Measurements from ENCODE around the gene STUM. TPM values are rescaled to one million over a fixed set of nuclear protein-coding genes. Genes with fewer than 3 reads are reported as not detected.

Gene STUM
- total RNA-seq, 1 experiment from 2014 or later: 0.03 TPM

DNA sequence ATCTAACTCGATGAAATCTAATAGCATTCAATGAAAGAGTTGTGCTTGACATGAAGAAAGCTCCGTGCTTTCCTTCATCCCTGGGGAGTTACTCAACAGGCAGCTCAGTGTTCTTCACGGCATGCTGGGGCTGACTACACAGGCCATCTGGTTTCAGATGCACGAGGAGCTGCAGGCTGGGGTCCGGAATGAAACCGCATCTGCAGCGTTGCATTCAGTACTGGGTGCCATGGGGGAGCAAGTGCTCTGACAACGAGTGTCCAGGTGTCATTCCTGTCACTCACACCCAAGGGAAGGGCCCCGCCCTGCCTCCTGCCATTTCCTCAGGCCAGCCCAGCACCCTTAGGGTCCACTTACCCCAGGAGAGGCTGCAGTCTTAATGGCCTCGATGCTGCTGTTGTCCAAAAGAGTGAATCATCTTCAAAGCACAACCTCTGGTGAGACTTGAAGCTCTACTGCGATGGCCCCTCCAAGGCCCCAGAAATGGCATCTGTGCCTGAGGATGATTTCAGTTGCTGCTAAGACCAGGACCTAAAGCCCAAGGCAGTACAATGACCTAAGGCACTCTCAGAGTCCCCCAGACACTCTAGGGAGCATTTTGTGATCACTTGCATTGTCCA, 61.4 kb downstream of the STUM start:
- TF ChIP-seq, protein P1, sequence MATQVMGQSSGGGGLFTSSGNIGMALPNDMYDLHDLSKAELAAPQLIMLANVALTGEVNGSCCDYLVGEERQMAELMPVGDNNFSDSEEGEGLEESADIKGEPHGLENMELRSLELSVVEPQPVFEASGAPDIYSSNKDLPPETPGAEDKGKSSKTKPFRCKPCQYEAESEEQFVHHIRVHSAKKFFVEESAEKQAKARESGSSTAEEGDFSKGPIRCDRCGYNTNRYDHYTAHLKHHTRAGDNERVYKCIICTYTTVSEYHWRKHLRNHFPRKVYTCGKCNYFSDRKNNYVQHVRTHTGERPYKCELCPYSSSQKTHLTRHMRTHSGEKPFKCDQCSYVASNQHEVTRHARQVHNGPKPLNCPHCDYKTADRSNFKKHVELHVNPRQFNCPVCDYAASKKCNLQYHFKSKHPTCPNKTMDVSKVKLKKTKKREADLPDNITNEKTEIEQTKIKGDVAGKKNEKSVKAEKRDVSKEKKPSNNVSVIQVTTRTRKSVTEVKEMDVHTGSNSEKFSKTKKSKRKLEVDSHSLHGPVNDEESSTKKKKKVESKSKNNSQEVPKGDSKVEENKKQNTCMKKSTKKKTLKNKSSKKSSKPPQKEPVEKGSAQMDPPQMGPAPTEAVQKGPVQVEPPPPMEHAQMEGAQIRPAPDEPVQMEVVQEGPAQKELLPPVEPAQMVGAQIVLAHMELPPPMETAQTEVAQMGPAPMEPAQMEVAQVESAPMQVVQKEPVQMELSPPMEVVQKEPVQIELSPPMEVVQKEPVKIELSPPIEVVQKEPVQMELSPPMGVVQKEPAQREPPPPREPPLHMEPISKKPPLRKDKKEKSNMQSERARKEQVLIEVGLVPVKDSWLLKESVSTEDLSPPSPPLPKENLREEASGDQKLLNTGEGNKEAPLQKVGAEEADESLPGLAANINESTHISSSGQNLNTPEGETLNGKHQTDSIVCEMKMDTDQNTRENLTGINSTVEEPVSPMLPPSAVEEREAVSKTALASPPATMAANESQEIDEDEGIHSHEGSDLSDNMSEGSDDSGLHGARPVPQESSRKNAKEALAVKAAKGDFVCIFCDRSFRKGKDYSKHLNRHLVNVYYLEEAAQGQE (IDR thresholded peaks at IDR 0.05; ENCODE audit: insufficient read depth in 1 of 2, low read depth in 2 of 2, low read length in 1 of 2): no peak
- TF ChIP-seq TCF7L2 (IDR thresholded peaks at IDR 0.05; ENCODE audit: low read depth, low read length) (no peak), SIN3A (IDR thresholded peaks at IDR 0.05; ENCODE audit: borderline replicate concordance, insufficient read depth, low read depth, low read length) (no peak), POLR2AphosphoS5 (IDR thresholded peaks at IDR 0.05; ENCODE audit: low read depth, low read length) (no peak)
- TF ChIP-seq, protein P2, sequence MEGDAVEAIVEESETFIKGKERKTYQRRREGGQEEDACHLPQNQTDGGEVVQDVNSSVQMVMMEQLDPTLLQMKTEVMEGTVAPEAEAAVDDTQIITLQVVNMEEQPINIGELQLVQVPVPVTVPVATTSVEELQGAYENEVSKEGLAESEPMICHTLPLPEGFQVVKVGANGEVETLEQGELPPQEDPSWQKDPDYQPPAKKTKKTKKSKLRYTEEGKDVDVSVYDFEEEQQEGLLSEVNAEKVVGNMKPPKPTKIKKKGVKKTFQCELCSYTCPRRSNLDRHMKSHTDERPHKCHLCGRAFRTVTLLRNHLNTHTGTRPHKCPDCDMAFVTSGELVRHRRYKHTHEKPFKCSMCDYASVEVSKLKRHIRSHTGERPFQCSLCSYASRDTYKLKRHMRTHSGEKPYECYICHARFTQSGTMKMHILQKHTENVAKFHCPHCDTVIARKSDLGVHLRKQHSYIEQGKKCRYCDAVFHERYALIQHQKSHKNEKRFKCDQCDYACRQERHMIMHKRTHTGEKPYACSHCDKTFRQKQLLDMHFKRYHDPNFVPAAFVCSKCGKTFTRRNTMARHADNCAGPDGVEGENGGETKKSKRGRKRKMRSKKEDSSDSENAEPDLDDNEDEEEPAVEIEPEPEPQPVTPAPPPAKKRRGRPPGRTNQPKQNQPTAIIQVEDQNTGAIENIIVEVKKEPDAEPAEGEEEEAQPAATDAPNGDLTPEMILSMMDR (IDR thresholded peaks at IDR 0.05): no peak
- no peak for ATAC-seq
- H3K9me3 ChIP-seq (ENCODE audit: control insufficient read depth, insufficient read depth, low read depth, low read length): no peaks in the 10 kb centered on the region
- intact Hi-C loops (cut with micrococcal nuclease; ENCODE audit: unreplicated experiment) (loop anchor here (5.0 kb wide), 1 partner anchor 63 kb away; the partner anchor contains the start of gene STUM), in situ Hi-C loops (cut with HindIII; ENCODE audit: low pct_unique_long_range_greater_than_20kb, low sequenced_read_pairs) (no loop called here)
- H3K36me3 ChIP-seq (ENCODE audit: control insufficient read depth, insufficient read depth, low read length): no peaks in the 10 kb centered on the region
- CTCF ChIA-PET: interaction anchor here (1.3 kb wide), 1 partner anchor 16 kb away, joined by 3 read pairs; no protein-coding TSS in a partner anchor
- POLR2A ChIA-PET: no interaction called here
- no peak overlapping the region for H3K27ac ChIP-seq (ENCODE audit: low read length)
- DNase-seq (ENCODE audit: low read depth, low spot score): no peak
- BruUV-seq (replicated peaks): no TSS peak
- no peaks in the 10 kb centered on the region for H3K4me1 ChIP-seq (ENCODE audit: control insufficient read depth, insufficient read depth, low read length)
- peaks cover 11% of the 10 kb centered on the region for H3K27me3 ChIP-seq (ENCODE audit: control insufficient read depth, insufficient read depth, low read length)
- H3K4me3 ChIP-seq (ENCODE audit: low read depth in 2 of 2, low read length in 2 of 2): no peak overlapping the region

DNA sequence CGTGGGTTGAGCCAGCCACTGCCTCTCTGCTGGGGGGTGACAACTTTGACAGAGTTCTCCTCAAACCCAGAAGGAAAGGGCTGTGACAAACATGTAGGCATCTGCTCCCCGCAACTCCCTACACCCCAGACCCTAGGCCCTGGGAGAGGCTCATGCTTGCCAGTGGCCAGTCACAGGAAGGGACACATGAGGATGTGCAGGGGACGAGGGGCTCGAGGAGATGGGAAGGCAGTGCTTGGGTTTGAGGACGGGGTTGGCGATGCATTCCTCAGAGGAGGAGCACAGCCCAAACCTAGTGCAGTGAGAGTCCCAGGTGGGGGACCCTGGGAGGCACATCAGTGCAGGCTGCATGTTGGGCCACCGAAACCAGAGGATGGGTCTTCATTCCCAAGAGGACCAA, 62.1 kb downstream of the STUM start:
- Histone ChIP-seq H3K27ac (ENCODE audit: low read length) (no peak overlapping the region), H3K9me3 (ENCODE audit: control insufficient read depth, insufficient read depth, low read depth, low read length) (no peaks in the 10 kb centered on the region), H3K4me1 (ENCODE audit: control insufficient read depth, insufficient read depth, low read length) (no peaks in the 10 kb centered on the region), H3K4me3 (ENCODE audit: low read depth in 2 of 2, low read length in 2 of 2) (no peak overlapping the region), H3K27me3 (ENCODE audit: control insufficient read depth, insufficient read depth, low read length) (peaks cover 11% of the 10 kb centered on the region), H3K36me3 (ENCODE audit: control insufficient read depth, insufficient read depth, low read length) (no peaks in the 10 kb centered on the region)
- ChIA-PET CTCF (interaction anchor here (1.3 kb wide), 1 partner anchor 16 kb away, joined by 3 read pairs; no protein-coding TSS in a partner anchor), POLR2A (no interaction called here)
- in situ Hi-C loops (cut with HindIII; ENCODE audit: low pct_unique_long_range_greater_than_20kb, low sequenced_read_pairs) (no loop called here), intact Hi-C loops (cut with micrococcal nuclease; ENCODE audit: unreplicated experiment) (no loop called here)
- DNase-seq (ENCODE audit: low read depth, low spot score) (no peak), ATAC-seq (no peak)
- TF ChIP-seq POLR2AphosphoS5 (IDR thresholded peaks at IDR 0.05; ENCODE audit: low read depth, low read length) (no peak), TCF7L2 (IDR thresholded peaks at IDR 0.05; ENCODE audit: low read depth, low read length) (no peak), SIN3A (IDR thresholded peaks at IDR 0.05; ENCODE audit: borderline replicate concordance, insufficient read depth, low read depth, low read length) (no peak)
- TF ChIP-seq, protein P2 (IDR thresholded peaks at IDR 0.05): no peak
- TF ChIP-seq, protein P1 (IDR thresholded peaks at IDR 0.05; ENCODE audit: insufficient read depth in 1 of 2, low read depth in 2 of 2, low read length in 1 of 2): no peak
- no TSS peak for BruUV-seq (replicated peaks)

Data from Panc1 (cell line).